ENCODE measurements around the gene RTN4R.

Gene RTN4R

DNA sequence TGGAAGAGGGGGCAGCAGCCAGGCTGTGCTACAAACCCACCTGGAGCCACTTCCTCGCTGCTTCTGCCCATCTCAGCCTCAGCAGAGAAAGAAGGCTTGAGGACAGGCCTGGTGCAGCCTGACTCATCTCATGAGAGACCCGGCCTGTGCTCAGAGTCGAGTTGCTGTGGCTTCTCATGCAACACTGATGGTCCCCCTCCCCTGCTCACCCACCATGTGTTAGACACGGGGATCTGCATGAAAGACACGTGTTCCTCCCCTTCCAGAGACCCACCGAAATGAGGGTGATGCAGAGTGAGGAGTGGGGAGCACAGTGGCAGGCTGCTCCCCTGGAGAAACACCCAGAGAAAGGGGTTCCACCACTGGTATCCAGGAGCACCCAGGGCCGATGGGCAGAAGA lies 15.0 kb downstream of the RTN4R start:
- no peak for DNase-seq (ENCODE audit: low spot score)
- TF ChIP-seq, protein P1, sequence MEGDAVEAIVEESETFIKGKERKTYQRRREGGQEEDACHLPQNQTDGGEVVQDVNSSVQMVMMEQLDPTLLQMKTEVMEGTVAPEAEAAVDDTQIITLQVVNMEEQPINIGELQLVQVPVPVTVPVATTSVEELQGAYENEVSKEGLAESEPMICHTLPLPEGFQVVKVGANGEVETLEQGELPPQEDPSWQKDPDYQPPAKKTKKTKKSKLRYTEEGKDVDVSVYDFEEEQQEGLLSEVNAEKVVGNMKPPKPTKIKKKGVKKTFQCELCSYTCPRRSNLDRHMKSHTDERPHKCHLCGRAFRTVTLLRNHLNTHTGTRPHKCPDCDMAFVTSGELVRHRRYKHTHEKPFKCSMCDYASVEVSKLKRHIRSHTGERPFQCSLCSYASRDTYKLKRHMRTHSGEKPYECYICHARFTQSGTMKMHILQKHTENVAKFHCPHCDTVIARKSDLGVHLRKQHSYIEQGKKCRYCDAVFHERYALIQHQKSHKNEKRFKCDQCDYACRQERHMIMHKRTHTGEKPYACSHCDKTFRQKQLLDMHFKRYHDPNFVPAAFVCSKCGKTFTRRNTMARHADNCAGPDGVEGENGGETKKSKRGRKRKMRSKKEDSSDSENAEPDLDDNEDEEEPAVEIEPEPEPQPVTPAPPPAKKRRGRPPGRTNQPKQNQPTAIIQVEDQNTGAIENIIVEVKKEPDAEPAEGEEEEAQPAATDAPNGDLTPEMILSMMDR (IDR thresholded peaks at IDR 0.05; ENCODE audit: extremely low read depth, insufficient read depth, missing control alignments), result no peak
- in situ Hi-C loops (cut with MboI; ENCODE audit: low pct_unique_long_range_greater_than_20kb, low sequenced_read_pairs, unreplicated experiment), result no loop called here

DNA sequence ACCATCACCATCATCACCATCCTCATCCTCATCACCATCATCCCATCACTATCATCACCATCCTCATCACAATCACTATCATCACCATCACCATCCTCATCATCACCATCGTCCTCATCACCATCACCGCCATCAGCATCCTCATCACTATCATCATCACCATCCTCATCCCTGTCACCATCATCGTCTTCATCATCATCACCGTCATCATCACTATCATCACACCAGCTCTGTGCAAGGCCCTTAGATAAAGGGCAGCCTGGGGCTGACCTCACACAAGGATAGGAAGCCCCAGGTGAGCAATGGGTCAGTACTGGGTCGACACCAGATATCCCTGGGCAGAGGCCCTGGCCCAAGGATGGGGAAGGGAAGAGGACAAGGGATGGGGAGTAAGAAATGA lies 16.1 kb downstream of the RTN4R start:
- in situ Hi-C loops (cut with MboI; ENCODE audit: low pct_unique_long_range_greater_than_20kb, low sequenced_read_pairs, unreplicated experiment), result no loop called here
- DNase-seq (ENCODE audit: low spot score), result no peak
- TF ChIP-seq, protein P1 (IDR thresholded peaks at IDR 0.05; ENCODE audit: extremely low read depth, insufficient read depth, missing control alignments), result no peak

DNA sequence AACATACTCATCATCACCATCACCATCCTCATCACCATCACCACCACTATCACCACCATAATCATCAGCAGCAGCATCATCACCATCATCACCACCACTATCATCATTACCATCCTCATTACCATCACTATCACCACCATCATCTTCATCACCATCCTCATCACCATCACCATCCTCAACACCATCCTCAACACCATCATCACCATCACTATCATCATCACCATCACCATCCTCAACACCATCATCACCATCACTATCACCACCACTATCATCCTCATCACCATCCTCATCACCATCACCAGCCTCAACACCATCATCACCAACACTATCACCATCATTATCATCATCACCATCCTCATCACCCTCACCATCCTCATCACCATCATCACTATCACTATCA lies 16.6 kb downstream of the RTN4R start:
- TF ChIP-seq, protein P1 (IDR thresholded peaks at IDR 0.05; ENCODE audit: extremely low read depth, insufficient read depth, missing control alignments), result no peak
- in situ Hi-C loops (cut with MboI; ENCODE audit: low pct_unique_long_range_greater_than_20kb, low sequenced_read_pairs, unreplicated experiment), result no loop called here
- no peak for DNase-seq (ENCODE audit: low spot score)

DNA sequence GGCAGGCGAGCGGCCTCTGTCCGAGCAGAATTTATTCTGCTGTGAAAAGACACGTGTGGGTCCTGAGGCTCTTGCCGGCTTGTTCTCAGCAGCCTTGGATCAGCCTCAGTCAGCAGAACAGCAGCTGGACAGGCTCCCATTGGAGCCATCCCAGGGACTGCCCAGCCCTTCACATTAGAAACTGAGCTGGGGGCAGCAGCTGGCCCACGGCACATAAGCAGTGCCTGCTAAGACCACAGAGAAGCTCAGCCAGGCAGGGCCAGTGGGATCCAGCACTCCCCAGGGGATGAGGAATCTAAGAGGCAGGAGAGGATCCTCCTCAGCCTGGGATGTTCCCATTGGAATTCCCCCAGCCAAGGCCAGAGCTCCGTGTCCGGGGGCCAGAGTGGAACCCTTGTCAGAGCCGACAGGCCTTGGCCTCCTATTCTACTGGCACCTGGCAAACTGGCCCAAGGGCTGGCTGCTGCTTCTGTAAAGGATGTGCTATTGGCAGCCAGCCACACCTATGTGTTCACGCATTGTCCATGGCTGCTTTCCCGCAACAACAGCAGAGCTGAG lies 18.2 kb downstream of the RTN4R start:
- in situ Hi-C loops (cut with MboI; ENCODE audit: low pct_unique_long_range_greater_than_20kb, low sequenced_read_pairs, unreplicated experiment), result no loop called here
- TF ChIP-seq, protein P1 (IDR thresholded peaks at IDR 0.05; ENCODE audit: extremely low read depth, insufficient read depth, missing control alignments), result no peak
- no peak for DNase-seq (ENCODE audit: low spot score)

- in situ Hi-C loops (cut with MboI; ENCODE audit: low pct_unique_long_range_greater_than_20kb, low sequenced_read_pairs, unreplicated experiment), result no loop called here
- TF ChIP-seq, protein P1 (IDR thresholded peaks at IDR 0.05; ENCODE audit: extremely low read depth, insufficient read depth, missing control alignments), result no peak
- no peak for DNase-seq (ENCODE audit: low spot score)
Measured at GRCh38 chr22:20248461-20248978, 19.6 kb downstream of the RTN4R start.

GRCh38 chr22:20247608-20248171 lies 20.4 kb downstream of the RTN4R start:
- TF ChIP-seq, protein P1 (IDR thresholded peaks at IDR 0.05; ENCODE audit: extremely low read depth, insufficient read depth, missing control alignments), result no peak
- in situ Hi-C loops (cut with MboI; ENCODE audit: low pct_unique_long_range_greater_than_20kb, low sequenced_read_pairs, unreplicated experiment), result no loop called here
- DNase-seq (ENCODE audit: low spot score), result no peak

Data from GM13977 (cell line).